ENCODE data around the gene SPATC1L. TPM values are rescaled to one million over a fixed set of nuclear protein-coding genes. Genes with fewer than 3 reads are reported as not detected.

SPATC1L gene
- total and polyA plus RNA-seq, 8 donors, result 5.0 to 17.7 (median 12.8) TPM

DNA sequence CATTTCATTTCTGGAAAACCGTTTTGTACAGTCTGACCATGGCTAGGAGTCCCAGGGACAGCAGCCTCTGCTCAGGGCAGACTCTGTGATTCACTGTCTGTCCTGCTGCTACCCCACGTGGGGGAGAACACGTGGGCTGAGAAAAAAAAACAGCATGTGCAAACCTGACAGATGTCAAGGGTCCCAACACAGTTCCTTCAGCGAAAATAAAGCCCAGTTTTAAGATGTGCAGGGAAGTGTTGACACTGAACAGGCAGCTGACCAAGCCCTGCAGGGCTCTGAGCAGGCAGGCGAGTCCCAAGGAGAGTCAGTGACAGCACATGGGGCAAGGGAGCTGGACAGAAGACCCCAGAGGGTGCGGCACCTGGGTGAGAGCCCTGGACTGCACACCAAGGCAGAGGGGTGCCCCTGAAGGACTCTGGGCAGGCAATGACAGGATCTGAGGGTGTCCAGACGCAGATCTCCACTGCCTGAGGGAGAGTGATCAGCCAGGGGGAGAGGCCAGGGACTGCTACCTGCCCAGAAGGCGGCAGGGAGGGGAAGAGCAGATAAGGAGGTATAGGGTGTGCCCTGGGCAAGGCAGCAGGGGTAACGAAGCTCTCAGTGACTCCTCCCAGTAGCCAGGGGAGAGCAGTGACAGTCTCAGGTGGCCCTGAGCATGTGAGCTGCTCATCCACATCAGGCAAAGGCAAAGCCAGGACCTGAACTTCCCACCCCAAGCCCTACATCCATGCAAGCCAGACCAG is 5.1 kb upstream of the SPATC1L start:
- ATAC-seq, result no peak
- Histone ChIP-seq H3K4me3 (no peak overlapping the region), H3K4me1 (peaks cover 0 to 29% of the 10 kb centered on the region in 2 donors), H3K27me3 (no peaks in the 10 kb centered on the region), H3K27ac (peak overlapping the region; percentile 39 to 80), H3K9me3 (no peaks in the 10 kb centered on the region), H3K36me3 (peaks cover 0 to 54% of the 10 kb centered on the region in 2 donors)
- DNase-seq, result no peak
- TF ChIP-seq, protein P1, sequence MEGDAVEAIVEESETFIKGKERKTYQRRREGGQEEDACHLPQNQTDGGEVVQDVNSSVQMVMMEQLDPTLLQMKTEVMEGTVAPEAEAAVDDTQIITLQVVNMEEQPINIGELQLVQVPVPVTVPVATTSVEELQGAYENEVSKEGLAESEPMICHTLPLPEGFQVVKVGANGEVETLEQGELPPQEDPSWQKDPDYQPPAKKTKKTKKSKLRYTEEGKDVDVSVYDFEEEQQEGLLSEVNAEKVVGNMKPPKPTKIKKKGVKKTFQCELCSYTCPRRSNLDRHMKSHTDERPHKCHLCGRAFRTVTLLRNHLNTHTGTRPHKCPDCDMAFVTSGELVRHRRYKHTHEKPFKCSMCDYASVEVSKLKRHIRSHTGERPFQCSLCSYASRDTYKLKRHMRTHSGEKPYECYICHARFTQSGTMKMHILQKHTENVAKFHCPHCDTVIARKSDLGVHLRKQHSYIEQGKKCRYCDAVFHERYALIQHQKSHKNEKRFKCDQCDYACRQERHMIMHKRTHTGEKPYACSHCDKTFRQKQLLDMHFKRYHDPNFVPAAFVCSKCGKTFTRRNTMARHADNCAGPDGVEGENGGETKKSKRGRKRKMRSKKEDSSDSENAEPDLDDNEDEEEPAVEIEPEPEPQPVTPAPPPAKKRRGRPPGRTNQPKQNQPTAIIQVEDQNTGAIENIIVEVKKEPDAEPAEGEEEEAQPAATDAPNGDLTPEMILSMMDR (IDR thresholded peaks at IDR 0.05), result no peak
- intact Hi-C loops (cut with DNase I), result no loop called here

DNA sequence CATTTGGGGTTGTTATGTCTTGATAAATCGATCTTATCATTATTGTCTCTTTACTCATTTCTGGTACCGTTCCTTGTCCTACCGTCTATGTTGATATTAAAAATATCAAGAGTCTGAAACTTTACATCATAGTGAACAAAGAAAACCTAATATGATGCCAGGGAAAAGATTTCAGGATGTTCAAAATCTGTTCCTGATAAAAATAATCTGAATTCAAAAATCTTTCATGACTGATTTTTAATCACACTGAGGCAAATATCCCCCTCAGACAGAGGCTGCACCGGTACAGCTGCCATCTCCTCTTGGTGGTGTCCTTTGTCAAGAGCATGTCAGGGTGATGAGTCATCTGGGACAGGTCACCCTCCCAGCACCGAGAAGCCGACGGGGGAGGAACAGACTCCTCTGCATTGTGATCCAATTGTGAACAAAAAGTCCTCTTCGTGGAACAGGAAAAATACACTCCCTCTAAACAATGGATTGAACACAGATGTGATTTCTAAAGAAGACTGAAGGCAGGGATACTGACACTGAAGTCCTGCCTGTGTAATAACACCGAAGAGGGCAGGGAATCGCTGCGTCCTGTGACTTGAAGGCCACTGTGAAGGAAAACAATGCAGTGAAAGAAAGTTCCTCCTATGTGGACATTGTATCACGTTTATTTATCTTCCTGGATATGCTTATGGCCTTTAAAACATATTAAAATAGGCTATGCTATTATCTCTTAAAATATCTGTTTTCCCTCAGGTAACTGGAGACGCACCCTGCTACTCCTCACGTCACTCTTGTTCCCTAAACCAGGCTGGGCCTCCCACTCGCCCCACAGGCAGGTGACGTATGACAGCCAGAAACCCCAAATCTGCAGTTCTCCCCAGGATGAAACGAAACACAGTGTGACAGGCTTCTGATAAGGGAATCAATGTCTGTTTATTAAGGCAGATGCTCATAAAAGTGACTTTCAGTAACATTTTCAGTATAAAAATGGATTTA is 4.3 kb upstream of the SPATC1L start:
- DNase-seq (no peak), ATAC-seq (peak; percentile 49)
- TF ChIP-seq, protein P1 (IDR thresholded peaks at IDR 0.05), result no peak
- H3K4me3 ChIP-seq, result no peak overlapping the region
- H3K9me3 ChIP-seq, result no peaks in the 10 kb centered on the region
- no peaks in the 10 kb centered on the region for H3K27me3 ChIP-seq
- peak overlapping the region; percentile 39 to 80 for H3K27ac ChIP-seq
- peaks cover 0 to 29% of the 10 kb centered on the region in 2 donors for H3K4me1 ChIP-seq
- peaks cover 0 to 45% of the 10 kb centered on the region in 2 donors for H3K36me3 ChIP-seq
- intact Hi-C loops (cut with DNase I), result no loop called here

DNA sequence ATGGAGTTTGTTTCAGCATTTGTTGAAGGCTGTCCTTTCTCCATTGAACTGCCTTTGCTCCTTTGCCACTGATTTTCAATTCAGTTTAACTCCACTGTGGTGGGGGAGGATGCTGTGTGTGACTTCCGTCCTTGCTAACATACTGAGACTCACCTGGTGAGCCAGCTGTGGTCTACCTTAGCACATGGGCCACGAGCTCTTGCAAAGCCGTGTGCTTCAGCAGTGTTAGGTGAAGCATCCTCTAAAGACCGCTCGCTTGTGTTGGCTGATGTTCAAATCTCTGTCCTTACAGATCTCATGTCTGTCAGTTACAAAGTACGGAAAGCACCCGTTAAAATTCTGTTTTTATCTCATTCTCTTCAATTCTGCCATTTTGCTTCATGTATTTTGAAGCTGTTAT is 3.6 kb upstream of the SPATC1L start:
- Histone ChIP-seq H3K27ac (peak overlapping the region in 1 of 2 donors; percentile 80), H3K27me3 (no peaks in the 10 kb centered on the region), H3K4me1 (peaks cover 0 to 29% of the 10 kb centered on the region in 2 donors), H3K9me3 (no peaks in the 10 kb centered on the region), H3K36me3 (peaks cover 0 to 41% of the 10 kb centered on the region in 2 donors), H3K4me3 (no peak overlapping the region)
- no peak for ATAC-seq
- TF ChIP-seq, protein P1 (IDR thresholded peaks at IDR 0.05), result no peak
- no peak for DNase-seq
- intact Hi-C loops (cut with DNase I), result no loop called here

DNA sequence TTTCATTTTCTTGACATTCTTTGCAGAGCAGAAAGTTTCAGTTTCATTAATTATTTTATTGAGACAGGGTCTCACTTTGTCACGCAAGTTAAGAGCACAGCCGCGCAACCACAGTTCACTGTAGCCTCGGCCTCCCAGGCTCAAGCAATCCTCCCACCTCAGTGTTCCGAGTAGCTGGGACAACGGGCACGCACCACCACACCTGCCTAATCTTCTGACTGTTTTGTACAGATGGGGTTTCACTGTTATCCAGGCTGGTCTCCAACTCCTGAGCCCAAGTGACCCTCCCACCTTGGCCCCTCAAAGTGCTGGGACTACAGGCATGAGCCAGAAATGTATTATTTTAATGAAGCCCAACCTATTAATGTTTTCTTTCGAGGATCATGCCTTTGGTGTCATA is 3.0 kb upstream of the SPATC1L start:
- no peak for DNase-seq
- Histone ChIP-seq H3K4me3 (no peak overlapping the region), H3K27me3 (no peaks in the 10 kb centered on the region), H3K27ac (peak overlapping the region in 1 of 2 donors; percentile 80), H3K36me3 (peaks cover 0 to 36% of the 10 kb centered on the region in 2 donors), H3K4me1 (peaks cover 0 to 29% of the 10 kb centered on the region in 2 donors), H3K9me3 (no peaks in the 10 kb centered on the region)
- ATAC-seq, result no peak
- intact Hi-C loops (cut with DNase I), result no loop called here
- TF ChIP-seq, protein P1 (IDR thresholded peaks at IDR 0.05), result no peak

DNA sequence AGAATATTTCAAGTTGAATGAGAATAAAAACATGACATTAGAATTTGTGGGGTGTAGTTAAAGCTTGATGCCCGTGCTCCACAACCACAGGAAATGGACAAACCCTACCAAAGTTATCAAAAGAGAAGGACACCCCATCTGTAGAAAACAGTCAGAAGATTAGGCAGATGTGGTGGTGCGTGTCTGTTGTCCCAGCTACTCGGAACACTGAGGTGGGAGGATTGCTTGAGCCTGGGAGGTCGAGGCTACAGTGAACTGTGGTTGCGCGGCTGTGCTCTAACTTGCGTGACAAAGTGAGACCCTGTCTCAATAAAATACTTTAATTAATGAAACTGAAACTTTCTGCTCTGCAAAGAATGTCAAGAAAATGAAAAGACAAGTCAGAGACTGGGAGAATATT is 1.5 kb upstream of the SPATC1L start:
- H3K4me3 ChIP-seq, result no peak overlapping the region
- H3K9me3 ChIP-seq, result no peaks in the 10 kb centered on the region
- no peak for ATAC-seq
- DNase-seq, result no peak
- H3K4me1 ChIP-seq, result peaks cover 0 to 29% of the 10 kb centered on the region in 2 donors
- H3K36me3 ChIP-seq, result peaks cover 0 to 20% of the 10 kb centered on the region in 2 donors
- TF ChIP-seq, protein P1 (IDR thresholded peaks at IDR 0.05), result no peak
- peak overlapping the region in 1 of 2 donors; percentile 84 for H3K27ac ChIP-seq
- no peaks in the 10 kb centered on the region for H3K27me3 ChIP-seq
- intact Hi-C loops (cut with DNase I), result no loop called here
